IMR-90 (cell line): ENCODE measurements around the gene NR6A1.

ENCODE experiments used
- BHLHE40 ChIP-seq: fragments of 150-350 bp; IDR thresholded peaks from 2 replicates; pipeline ENCODE4 v1.6.1; 2016; ENCODE audit warnings: mild to moderate bottlenecking, low read depth, low read length
- CEBPB ChIP-seq: IDR thresholded peaks from 2 replicates; pipeline ENCODE4 v1.6.1; 2012; ENCODE audit warnings: low read depth, low read length, improper control_type of control experiment
- MAFK ChIP-seq: IDR thresholded peaks from 2 replicates; pipeline ENCODE4 v1.6.1; 2012; ENCODE audit warnings: low read depth, low read length, improper control_type of control experiment
- MAZ ChIP-seq: IDR thresholded peaks from 2 replicates; pipeline ENCODE4 v1.6.1; 2012; ENCODE audit warnings: low read depth, mild to moderate bottlenecking, low read length, improper control_type of control experiment, moderate library complexity, borderline replicate concordance
- POLR2A ChIP-seq: IDR thresholded peaks from 2 replicates; pipeline ENCODE4 v1.6.1; 2012; ENCODE audit warnings: mild to moderate bottlenecking, low read depth, low read length
- RCOR1 ChIP-seq: IDR thresholded peaks from 2 replicates; pipeline ENCODE4 v1.6.1; 2012; ENCODE audit warnings: mild to moderate bottlenecking, low read length, improper control_type of control experiment; ENCODE audit not compliant: insufficient replicate concordance
- TF ChIP-seq, protein P1 (sequence below): conservative IDR thresholded peaks from 2 replicates; pipeline ENCODE4 v1.5.1; 2012; ENCODE audit warnings: mild to moderate bottlenecking, low read depth, low read length, improper control_type of control experiment

DNA sequence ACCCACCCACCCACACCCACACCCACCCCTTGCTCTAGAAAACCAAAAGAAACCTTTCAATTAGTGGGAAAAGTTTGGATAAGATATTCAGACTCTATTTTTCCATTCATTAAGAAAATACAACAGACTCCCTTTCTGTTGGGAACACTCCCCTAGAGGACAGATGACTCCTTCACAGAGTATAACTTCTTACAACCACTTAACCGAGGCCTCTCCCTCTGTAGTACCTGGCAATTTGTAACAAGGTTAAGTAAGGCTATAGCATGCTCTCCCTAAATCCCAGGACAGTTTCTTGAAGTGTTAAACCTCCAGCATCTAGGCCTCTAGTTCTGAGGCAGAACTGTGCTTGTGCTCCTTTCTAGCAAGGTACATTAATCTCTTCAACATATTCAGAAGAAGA lies 188.0 kb downstream of the NR6A1 start:
- TF ChIP-seq, protein P1, sequence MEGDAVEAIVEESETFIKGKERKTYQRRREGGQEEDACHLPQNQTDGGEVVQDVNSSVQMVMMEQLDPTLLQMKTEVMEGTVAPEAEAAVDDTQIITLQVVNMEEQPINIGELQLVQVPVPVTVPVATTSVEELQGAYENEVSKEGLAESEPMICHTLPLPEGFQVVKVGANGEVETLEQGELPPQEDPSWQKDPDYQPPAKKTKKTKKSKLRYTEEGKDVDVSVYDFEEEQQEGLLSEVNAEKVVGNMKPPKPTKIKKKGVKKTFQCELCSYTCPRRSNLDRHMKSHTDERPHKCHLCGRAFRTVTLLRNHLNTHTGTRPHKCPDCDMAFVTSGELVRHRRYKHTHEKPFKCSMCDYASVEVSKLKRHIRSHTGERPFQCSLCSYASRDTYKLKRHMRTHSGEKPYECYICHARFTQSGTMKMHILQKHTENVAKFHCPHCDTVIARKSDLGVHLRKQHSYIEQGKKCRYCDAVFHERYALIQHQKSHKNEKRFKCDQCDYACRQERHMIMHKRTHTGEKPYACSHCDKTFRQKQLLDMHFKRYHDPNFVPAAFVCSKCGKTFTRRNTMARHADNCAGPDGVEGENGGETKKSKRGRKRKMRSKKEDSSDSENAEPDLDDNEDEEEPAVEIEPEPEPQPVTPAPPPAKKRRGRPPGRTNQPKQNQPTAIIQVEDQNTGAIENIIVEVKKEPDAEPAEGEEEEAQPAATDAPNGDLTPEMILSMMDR: no peak
- no peak for TF ChIP-seq POLR2A
- TF ChIP-seq RCOR1: no peak
- TF ChIP-seq CEBPB: no peak
- no peak for TF ChIP-seq MAFK
- TF ChIP-seq MAZ: no peak
- TF ChIP-seq BHLHE40: no peak
